GM23248 (cell line): Measurements from ENCODE around the gene DOK3. TPM values are rescaled to one million over a fixed set of nuclear protein-coding genes. Genes with fewer than 3 reads are reported as not detected.

ENCODE experiments used
- DNase-seq: peaks from one replicate; pipeline ENCODE4 v3.0.0-alpha.2; 2015
- H2AFZ ChIP-seq: fragments of 200-600 bp; sonication (generic); 2 replicates; pipeline ENCODE4 v1.6.1; 2016; ENCODE audit warnings: antibody characterized with exemption
- H3F3A ChIP-seq: fragments of 200-600 bp; sonication (generic); 2 replicates; pipeline ENCODE4 v1.6.1; 2016; ENCODE audit warnings: mild to moderate bottlenecking, antibody characterized with exemption, mixed run types; ENCODE audit not compliant: insufficient read depth
- H3K27ac ChIP-seq: fragments of 200-600 bp; sonication (generic); 2 replicates; pipeline ENCODE4 v1.5.1; 2016; ENCODE audit warnings: mild to moderate bottlenecking
- H3K27me3 ChIP-seq: fragments of 200-600 bp; sonication (generic); replicated peaks from 2 replicates; pipeline ENCODE4 v1.6.1; 2016; ENCODE audit warnings: mild to moderate bottlenecking; ENCODE audit not compliant: insufficient read depth
- H3K36me3 ChIP-seq: fragments of 200-600 bp; sonication (generic); 2 replicates; pipeline ENCODE4 v1.6.1; 2016; ENCODE audit warnings: low read depth, mild to moderate bottlenecking
- H3K4me1 ChIP-seq: fragments of 200-600 bp; sonication (generic); 2 replicates; pipeline ENCODE4 v1.6.1; 2016; ENCODE audit warnings: mild to moderate bottlenecking; ENCODE audit not compliant: insufficient read depth
- H3K4me2 ChIP-seq: fragments of 200-600 bp; sonication (generic); one replicate; pipeline ENCODE4 v1.6.1; 2016; ENCODE audit warnings: mild to moderate bottlenecking; ENCODE audit not compliant: unreplicated experiment
- H3K4me3 ChIP-seq: fragments of 200-600 bp; sonication (generic); 2 replicates; pipeline ENCODE4 v1.5.1; 2016; ENCODE audit warnings: mild to moderate bottlenecking
- H3K79me2 ChIP-seq: fragments of 200-600 bp; sonication (generic); 2 replicates; pipeline ENCODE4 v1.6.1; 2016; ENCODE audit warnings: mild to moderate bottlenecking; ENCODE audit not compliant: insufficient read depth
- H3K9ac ChIP-seq: fragments of 200-600 bp; sonication (generic); 2 replicates; pipeline ENCODE4 v1.6.1; 2016; ENCODE audit warnings: mild to moderate bottlenecking
- H3K9me2 ChIP-seq: fragments of 200-600 bp; sonication (generic); 2 replicates; pipeline ENCODE4 v1.6.1; 2016; ENCODE audit warnings: mixed run types, mild to moderate bottlenecking, moderate library complexity; ENCODE audit not compliant: insufficient read depth
- H3K9me3 ChIP-seq: fragments of 200-600 bp; sonication (generic); one replicate; pipeline ENCODE4 v1.6.1; 2017; ENCODE audit warnings: low read depth
- H4K20me1 ChIP-seq: fragments of 200-600 bp; sonication (generic); 2 replicates; pipeline ENCODE4 v1.6.0; 2016; ENCODE audit not compliant: insufficient read depth
- EZH2 ChIP-seq: fragments of 200-600 bp; sonication (generic); IDR thresholded peaks from 2 replicates; pipeline ENCODE4 v1.6.1; 2018; ENCODE audit warnings: antibody characterized with exemption, mild to moderate bottlenecking; ENCODE audit not compliant: insufficient read depth, poor library complexity, severe bottlenecking
- EZH2phosphoT487 ChIP-seq: fragments of 200-600 bp; sonication (generic); IDR thresholded peaks from 2 replicates; pipeline ENCODE4 v1.6.1; 2018; ENCODE audit warnings: antibody characterized with exemption, moderate library complexity, mild to moderate bottlenecking, low read depth; ENCODE audit not compliant: insufficient read depth
- WGBS, 2 experiments: methylation state at CpG; one replicate each; pipeline ENCODE4 v1.1.6; 2015 to 2017; ENCODE audit warnings: low lambda C conversion rate in 2 of 2, low coverage in 1 of 2; ENCODE audit errors: missing lambda C conversion rate in 2 of 2; 5-methylcytosine and 5-hydroxymethylcytosine counted together
- in situ Hi-C: fragments of 300-500 bp; cut with MboI; formaldehyde crosslinking; loops from 2 replicates; pipeline ENCODE4 v1.15.0; 2020
- polyA plus RNA-seq: library from polyadenylated mRNA; unstranded; fragments of >200 nt; fragmentation: Nextera tagmentation; extraction: Ambion mirVana; gene quantifications from 2 replicates; pipeline ENCODE4 v1.2.1, GENCODE V29; 2016
- total RNA-seq: library from RNA; depleted of rRNA; stranded (reverse); fragments of >200 nt; shearing (Covaris generic); gene quantifications from 2 replicates; pipeline ENCODE4 v1.2.3, GENCODE V29; 2014

Gene DOK3
- total and polyA plus RNA-seq, 2 experiments from 2014 or later, result 0.76 to 0.97 TPM

GRCh38 chr5:177527595-177527994 lies 18.0 kb upstream of the DOK3 start:
- Histone ChIP-seq H3K9me2 (no peaks in the 10 kb centered on the region), H3K27ac (no peak overlapping the region), H3K4me2 (no peak overlapping the region), H3K9me3 (no peaks in the 10 kb centered on the region), H3K4me1 (no peaks in the 10 kb centered on the region), H2AFZ (no peak overlapping the region), H3K27me3 (no peaks in the 10 kb centered on the region), H3K4me3 (no peak overlapping the region), H3K9ac (no peak overlapping the region), H3K36me3 (peaks cover 13% of the 10 kb centered on the region; the same call in 1 of the 2 replicates), H3F3A (no peaks in the 10 kb centered on the region), H3K79me2 (peaks cover 65% of the 10 kb centered on the region), H4K20me1 (no peaks in the 10 kb centered on the region)
- no peak for DNase-seq
- TF ChIP-seq EZH2 (no peak), EZH2phosphoT487 (no peak)
- in situ Hi-C loops, result no loop called here
- 89 to 94% methylated on average over 8 of the region's 8 CpGs for WGBS, 2 experiments

- no peak for DNase-seq
- no peaks in the 10 kb centered on the region for H3K9me3 ChIP-seq
- no peaks in the 10 kb centered on the region for H3K4me1 ChIP-seq
- no peaks in the 10 kb centered on the region for H4K20me1 ChIP-seq
- no peaks in the 10 kb centered on the region for H3K9me2 ChIP-seq
- H3K27me3 ChIP-seq, result no peaks in the 10 kb centered on the region
- H3F3A ChIP-seq, result no peaks in the 10 kb centered on the region
- H3K9ac ChIP-seq, result no peak overlapping the region
- in situ Hi-C loops, result no loop called here
- H3K4me3 ChIP-seq, result no peak overlapping the region
- H3K79me2 ChIP-seq, result peaks cover 59% of the 10 kb centered on the region
- H3K27ac ChIP-seq, result no peak overlapping the region
- WGBS, 2 experiments, result 84 to 87% methylated on average over 6 of the region's 6 CpGs
- H3K4me2 ChIP-seq, result no peak overlapping the region
- peaks cover 10% of the 10 kb centered on the region; the same call in 1 of the 2 replicates for H3K36me3 ChIP-seq
- TF ChIP-seq EZH2phosphoT487, result no peak
- no peak for TF ChIP-seq EZH2
- no peak overlapping the region for H2AFZ ChIP-seq
These were observed 17.2 kb upstream of the DOK3 start for GRCh38 chr5:177526791-177527190.

GRCh38 chr5:177526191-177526590 lies 16.6 kb upstream of the DOK3 start:
- no peak for DNase-seq
- H3K4me2 ChIP-seq, result no peak overlapping the region
- WGBS, 2 experiments, result 92% methylated on average over 4 of the region's 4 CpGs

GRCh38 chr5:177524941-177525655 lies 15.5 kb upstream of the DOK3 start:
- Histone ChIP-seq H3K27me3 (no peaks in the 10 kb centered on the region), H3K9me2 (no peaks in the 10 kb centered on the region), H3K4me2 (no peak overlapping the region), H3K36me3 (peaks cover 9% of the 10 kb centered on the region; the same call in 1 of the 2 replicates), H4K20me1 (no peaks in the 10 kb centered on the region), H3F3A (no peaks in the 10 kb centered on the region), H2AFZ (no peak overlapping the region), H3K9ac (no peak overlapping the region), H3K4me3 (no peak overlapping the region), H3K27ac (no peak overlapping the region), H3K9me3 (no peaks in the 10 kb centered on the region), H3K4me1 (no peaks in the 10 kb centered on the region), H3K79me2 (peaks cover 47% of the 10 kb centered on the region)
- DNase-seq, result no peak
- in situ Hi-C loops, result no loop called here
- 80 to 83% methylated on average over 10 of the region's 10 CpGs for WGBS, 2 experiments
- TF ChIP-seq EZH2phosphoT487, result no peak
- TF ChIP-seq EZH2, result no peak

More at GRCh38 chr5:177526191-177526590, 16.6 kb upstream of the DOK3 start:
- no peaks in the 10 kb centered on the region for H3F3A ChIP-seq
- H3K4me1 ChIP-seq, result no peaks in the 10 kb centered on the region
- TF ChIP-seq EZH2, result no peak
- no peak for TF ChIP-seq EZH2phosphoT487
- H3K27ac ChIP-seq, result no peak overlapping the region
- in situ Hi-C loops, result no loop called here
- H3K36me3 ChIP-seq, result peaks cover 6% of the 10 kb centered on the region; the same call in 1 of the 2 replicates
- H3K79me2 ChIP-seq, result peaks cover 53% of the 10 kb centered on the region
- H3K9me3 ChIP-seq, result no peaks in the 10 kb centered on the region
- no peaks in the 10 kb centered on the region for H4K20me1 ChIP-seq
- H3K4me3 ChIP-seq, result no peak overlapping the region
- no peak overlapping the region for H3K9ac ChIP-seq
- H3K9me2 ChIP-seq, result no peaks in the 10 kb centered on the region
- no peak overlapping the region for H2AFZ ChIP-seq
- no peaks in the 10 kb centered on the region for H3K27me3 ChIP-seq
